H9 (cell line): ENCODE measurements around the gene ULK4. TPM values are rescaled to one million over a fixed set of nuclear protein-coding genes. Genes with fewer than 3 reads are reported as not detected.

Source experiments
- DNase-seq: peaks from one replicate; pipeline ENCODE4 v3.0.0-alpha.2; 2017
- H2AFZ ChIP-seq: one replicate; pipeline ENCODE4 v1.6.1; 2013; ENCODE audit warnings: mild to moderate bottlenecking, low read length, control low read depth, moderate library complexity
- H2AK5ac ChIP-seq: 2 replicates; pipeline ENCODE4 v1.6.1; 2013; ENCODE audit warnings: low read length, control low read depth, mixed read lengths; ENCODE audit not compliant: insufficient read length
- H2BK120ac ChIP-seq: one replicate; pipeline ENCODE4 v1.6.1; 2013; ENCODE audit warnings: low read depth, mild to moderate bottlenecking, low read length, control low read depth, inconsistent platforms; ENCODE audit not compliant: poor library complexity, severe bottlenecking
- H2BK12ac ChIP-seq: 2 replicates; pipeline ENCODE4 v1.6.1; 2013; ENCODE audit warnings: low read length, control low read depth, mixed read lengths, low read depth; ENCODE audit not compliant: insufficient read length
- H2BK15ac ChIP-seq: 2 replicates; pipeline ENCODE4 v1.6.1; 2013; ENCODE audit warnings: low read depth, low read length, control low read depth
- H2BK20ac ChIP-seq: one replicate; pipeline ENCODE4 v1.6.1; 2013; ENCODE audit warnings: low read depth, mild to moderate bottlenecking, low read length, control low read depth, inconsistent platforms; ENCODE audit not compliant: poor library complexity, severe bottlenecking
- H2BK5ac ChIP-seq: 2 replicates; pipeline ENCODE4 v1.6.1; 2013; ENCODE audit warnings: low read length, control low read depth, mixed read lengths; ENCODE audit not compliant: insufficient read length
- H3K14ac ChIP-seq: 2 replicates; pipeline ENCODE4 v1.6.1; 2013; ENCODE audit warnings: low read length, control low read depth; ENCODE audit not compliant: insufficient read depth
- H3K18ac ChIP-seq: 2 replicates; pipeline ENCODE4 v1.6.1; 2013; ENCODE audit warnings: low read depth, mild to moderate bottlenecking, mixed read lengths, low read length, control low read depth; ENCODE audit not compliant: insufficient read length
- H3K23ac ChIP-seq: 2 replicates; pipeline ENCODE4 v1.6.1; 2013; ENCODE audit warnings: low read length, control low read depth, mixed read lengths, low read depth; ENCODE audit not compliant: insufficient read length
- H3K23me2 ChIP-seq: 2 replicates; pipeline ENCODE4 v1.6.1; 2013; ENCODE audit warnings: low read depth, mild to moderate bottlenecking, mixed read lengths, low read length, control low read depth; ENCODE audit not compliant: insufficient read length, poor library complexity, severe bottlenecking
- H3K27ac ChIP-seq: 2 replicates; pipeline ENCODE4 v1.5.1; 2013; ENCODE audit warnings: low read length, control low read depth, mixed read lengths, low read depth; ENCODE audit not compliant: insufficient read length
- H3K27me3 ChIP-seq: 2 replicates; pipeline ENCODE4 v1.6.1; 2013; ENCODE audit warnings: low read length, control low read depth, inconsistent platforms; ENCODE audit not compliant: insufficient read depth
- H3K4ac ChIP-seq: 2 replicates; pipeline ENCODE4 v1.6.1; 2013; ENCODE audit warnings: low read depth, mild to moderate bottlenecking, control low read depth, inconsistent platforms, low read length, moderate library complexity
- H3K4me1 ChIP-seq: 2 replicates; pipeline ENCODE4 v1.6.1; 2013; ENCODE audit warnings: low read length, control low read depth, inconsistent platforms; ENCODE audit not compliant: insufficient read depth
- H3K4me2 ChIP-seq: 2 replicates; pipeline ENCODE4 v1.6.1; 2013; ENCODE audit warnings: low read length, control low read depth, mixed read lengths; ENCODE audit not compliant: insufficient read length, insufficient read depth
- H3K56ac ChIP-seq: 2 replicates; pipeline ENCODE4 v1.6.1; 2013; ENCODE audit warnings: low read depth, mild to moderate bottlenecking, mixed read lengths, low read length, control low read depth; ENCODE audit not compliant: insufficient read length
- H3K79me1 ChIP-seq: 2 replicates; pipeline ENCODE4 v1.6.1; 2013; ENCODE audit warnings: low read depth, mild to moderate bottlenecking, moderate library complexity, low read length, control low read depth, inconsistent platforms; ENCODE audit not compliant: insufficient read depth, poor library complexity, severe bottlenecking
- H3K79me2 ChIP-seq: 2 replicates; pipeline ENCODE4 v1.6.1; 2013; ENCODE audit warnings: low read length, control low read depth, inconsistent platforms; ENCODE audit not compliant: insufficient read depth
- H3K9ac ChIP-seq: 2 replicates; pipeline ENCODE4 v1.6.1; 2013; ENCODE audit warnings: low read length, control low read depth, mixed read lengths; ENCODE audit not compliant: insufficient read length; ENCODE audit errors: extremely low read depth
- H3K9me3 ChIP-seq: one replicate; pipeline ENCODE4 v1.6.1; 2013; ENCODE audit warnings: low read depth, low read length, inconsistent platforms; ENCODE audit not compliant: control insufficient read depth
- H3T11ph ChIP-seq: one replicate; pipeline ENCODE4 v1.6.1; 2013; ENCODE audit warnings: mild to moderate bottlenecking, low read length, control low read depth, inconsistent platforms
- H4K20me1 ChIP-seq: one replicate; pipeline ENCODE4 v1.6.1; 2013; ENCODE audit not compliant: control insufficient read depth, insufficient read length, insufficient read depth
- H4K5ac ChIP-seq: 2 replicates; pipeline ENCODE4 v1.6.1; 2013; ENCODE audit warnings: low read depth, mild to moderate bottlenecking, mixed read lengths, low read length, control low read depth; ENCODE audit not compliant: insufficient read length
- H4K8ac ChIP-seq: replicated peaks from 2 replicates; pipeline ENCODE4 v1.6.1; 2013; ENCODE audit warnings: low read length, control low read depth, mixed read lengths, low read depth; ENCODE audit not compliant: insufficient read length
- H4K91ac ChIP-seq: 2 replicates; pipeline ENCODE4 v1.6.1; 2013; ENCODE audit warnings: low read depth, mild to moderate bottlenecking, moderate library complexity, mixed read lengths, low read length, control low read depth; ENCODE audit not compliant: insufficient read length
- H3K27ac Mint-ChIP-seq, 3 experiments: 2 replicates in 2 of 3; 3 replicates in 1 of 3; pipeline ENCODE4 v1.8.0; 2020 to 2021; ENCODE audit warnings: mixed read lengths in 3 of 3, mild to moderate bottlenecking in 1 of 3, moderate library complexity in 1 of 3
- H3K27me3 Mint-ChIP-seq: 2 replicates; pipeline ENCODE4 v1.8.0; 2021; ENCODE audit warnings: low read depth, mild to moderate bottlenecking, moderate library complexity, mixed read lengths
- H3K36me3 Mint-ChIP-seq, 3 experiments: 2 replicates in 2 of 3; 3 replicates in 1 of 3; pipeline ENCODE4 v1.8.0; 2020 to 2021; ENCODE audit warnings: low read depth in 3 of 3, mixed read lengths in 3 of 3; ENCODE audit not compliant: insufficient read depth in 1 of 3
- H3K4me1 Mint-ChIP-seq, 2 experiments: 2 replicates each; pipeline ENCODE4 v1.8.0; 2020; ENCODE audit warnings: mixed read lengths in 2 of 2
- H3K4me3 Mint-ChIP-seq, 2 experiments: 2 replicates in 1 of 2; 3 replicates in 1 of 2; pipeline ENCODE4 v1.8.0; 2020 to 2021; ENCODE audit warnings: mild to moderate bottlenecking in 2 of 2, mixed read lengths in 2 of 2, moderate library complexity in 1 of 2
- H3K9me3 Mint-ChIP-seq, 2 experiments: 2 replicates in 1 of 2; 3 replicates in 1 of 2; pipeline ENCODE4 v1.8.0; 2020; ENCODE audit warnings: mild to moderate bottlenecking in 2 of 2, mixed read lengths in 2 of 2, moderate library complexity in 1 of 2
- WGBS: extraction: QIAGEN DNeasy Blood & Tissue Kit; methylation state at CpG from one replicate; pipeline ENCODE4 v1.1.7; 2013; ENCODE audit warnings: missing lambda C conversion rate, low lambda C conversion rate, mixed read lengths; ENCODE audit not compliant: insufficient read length; ENCODE audit errors: extremely low coverage; 5-methylcytosine and 5-hydroxymethylcytosine counted together
- total RNA-seq: library from RNA; stranded (reverse); gene quantifications from 2 replicates; pipeline ENCODE4 v1.2.1, GENCODE V29; 2021
- TF ChIP-seq, protein P1 (sequence below): fragments of 200-600 bp; sonication (generic); conservative IDR thresholded peaks from 3 replicates; pipeline ENCODE4 v1.8.0; 2021; ENCODE audit warnings: antibody characterized with exemption, mild to moderate bottlenecking

The ULK4 gene
- total RNA-seq, 1 experiment from 2014 or later, result 12.9 TPM

DNA sequence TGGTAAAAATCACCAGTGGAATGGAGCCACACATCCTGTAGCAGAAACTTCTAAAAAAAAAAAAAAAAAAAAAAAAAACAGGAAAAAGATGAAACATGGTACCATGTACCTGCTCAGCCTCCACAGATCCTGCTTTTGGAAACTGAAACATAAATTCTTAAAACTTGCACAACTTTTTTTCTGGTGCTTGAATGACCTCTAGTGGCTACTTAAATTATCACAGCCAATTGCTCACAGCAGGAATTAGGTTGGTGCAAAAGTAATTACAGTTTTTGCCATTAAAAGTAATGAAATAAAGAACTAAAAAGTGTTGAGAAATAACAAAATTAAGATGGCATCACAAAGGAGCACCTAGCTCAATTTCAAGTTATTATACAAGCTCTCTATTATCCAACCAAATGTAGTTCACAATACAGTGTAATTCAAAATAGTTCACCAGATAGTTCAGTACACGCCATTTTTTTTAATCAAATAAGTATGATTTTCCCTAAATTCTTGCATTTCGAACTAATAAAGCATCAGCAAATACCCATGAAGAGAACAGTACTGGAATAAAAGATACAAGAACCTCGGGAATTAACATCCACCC is 80.6 kb downstream of the ULK4 start:
- H3K14ac ChIP-seq, result no peak overlapping the region
- H3K9me3 ChIP-seq, result no peaks in the 10 kb centered on the region
- no peak for DNase-seq

More for the DNA sequence above, 80.6 kb downstream of the ULK4 start:
- Mint-ChIP-seq H3K27me3 (no peaks in the 10 kb centered on the region), H3K9me3 (no peaks in the 10 kb centered on the region), H3K4me1 (peaks cover 0 to 5% of the 10 kb centered on the region in 2 experiments; a peak in 1 of 4 replicates), H3K27ac (no peak overlapping the region), H3K36me3 (peaks cover 0 to 5% (median 2%) of the 10 kb centered on the region in 3 experiments; a peak in 3 of 7 replicates), H3K4me3 (no peak overlapping the region)
- H2BK15ac ChIP-seq, result no peak overlapping the region
- no peak overlapping the region for H3T11ph ChIP-seq
- H2BK5ac ChIP-seq, result no peak overlapping the region
- H4K8ac ChIP-seq, result no peak overlapping the region
- TF ChIP-seq, protein P1, sequence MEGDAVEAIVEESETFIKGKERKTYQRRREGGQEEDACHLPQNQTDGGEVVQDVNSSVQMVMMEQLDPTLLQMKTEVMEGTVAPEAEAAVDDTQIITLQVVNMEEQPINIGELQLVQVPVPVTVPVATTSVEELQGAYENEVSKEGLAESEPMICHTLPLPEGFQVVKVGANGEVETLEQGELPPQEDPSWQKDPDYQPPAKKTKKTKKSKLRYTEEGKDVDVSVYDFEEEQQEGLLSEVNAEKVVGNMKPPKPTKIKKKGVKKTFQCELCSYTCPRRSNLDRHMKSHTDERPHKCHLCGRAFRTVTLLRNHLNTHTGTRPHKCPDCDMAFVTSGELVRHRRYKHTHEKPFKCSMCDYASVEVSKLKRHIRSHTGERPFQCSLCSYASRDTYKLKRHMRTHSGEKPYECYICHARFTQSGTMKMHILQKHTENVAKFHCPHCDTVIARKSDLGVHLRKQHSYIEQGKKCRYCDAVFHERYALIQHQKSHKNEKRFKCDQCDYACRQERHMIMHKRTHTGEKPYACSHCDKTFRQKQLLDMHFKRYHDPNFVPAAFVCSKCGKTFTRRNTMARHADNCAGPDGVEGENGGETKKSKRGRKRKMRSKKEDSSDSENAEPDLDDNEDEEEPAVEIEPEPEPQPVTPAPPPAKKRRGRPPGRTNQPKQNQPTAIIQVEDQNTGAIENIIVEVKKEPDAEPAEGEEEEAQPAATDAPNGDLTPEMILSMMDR, result peak; percentile 78
- H3K27me3 ChIP-seq, result no peaks in the 10 kb centered on the region
- H4K91ac ChIP-seq, result no peak overlapping the region
- H2BK12ac ChIP-seq, result no peak overlapping the region
- H3K79me1 ChIP-seq, result no peaks in the 10 kb centered on the region
- no peaks in the 10 kb centered on the region for H4K20me1 ChIP-seq
- no peaks in the 10 kb centered on the region for H3K4me1 ChIP-seq
- no peak overlapping the region for H3K4ac ChIP-seq
- H3K27ac ChIP-seq, result no peak overlapping the region
- H3K23ac ChIP-seq, result no peak overlapping the region
- no peaks in the 10 kb centered on the region for H3K79me2 ChIP-seq
- H3K9ac ChIP-seq, result no peak overlapping the region
- no peaks in the 10 kb centered on the region for H3K23me2 ChIP-seq
- H2BK120ac ChIP-seq, result no peak overlapping the region
- H3K4me2 ChIP-seq, result no peak overlapping the region
- H4K5ac ChIP-seq, result no peak overlapping the region
- H2AFZ ChIP-seq, result no peak overlapping the region
- H3K56ac ChIP-seq, result no peak overlapping the region
- H2BK20ac ChIP-seq, result no peak overlapping the region
- no peak overlapping the region for H2AK5ac ChIP-seq
- H3K18ac ChIP-seq, result no peak overlapping the region
- WGBS, result no CpG with 5 or more reads among the region's 3 CpGs
